DOHH2 (cell line): ENCODE data around the gene GREB1.

Experiments used
- H3F3A ChIP-seq: fragments of 200-600 bp; sonication (generic), shearing (Covaris generic); 2 replicates; pipeline ENCODE4 v1.6.0; 2016; ENCODE audit warnings: antibody characterized with exemption, mild to moderate bottlenecking; ENCODE audit not compliant: control insufficient read depth, insufficient read depth
- H3K27ac ChIP-seq: fragments of 200-600 bp; sonication (generic); 2 replicates; pipeline ENCODE4 v1.5.1; 2014; ENCODE audit warnings: low read depth, mild to moderate bottlenecking, low read length, moderate library complexity
- H3K27me3 ChIP-seq: fragments of 200-600 bp; sonication (generic); 2 replicates; pipeline ENCODE4 v1.6.1; 2014; ENCODE audit warnings: mild to moderate bottlenecking, low read length, mixed read lengths; ENCODE audit not compliant: control insufficient read depth
- H3K36me3 ChIP-seq: fragments of 200-600 bp; sonication (generic); 2 replicates; pipeline ENCODE4 v1.6.1; 2014; ENCODE audit warnings: mild to moderate bottlenecking, low read length, moderate library complexity, mixed read lengths; ENCODE audit not compliant: control insufficient read depth
- H3K4me1 ChIP-seq: fragments of 200-600 bp; sonication (generic); 2 replicates; pipeline ENCODE4 v1.6.1; 2014; ENCODE audit warnings: mild to moderate bottlenecking, low read length, mixed read lengths; ENCODE audit not compliant: control insufficient read depth
- H3K4me2 ChIP-seq: fragments of 200-600 bp; sonication (generic); 2 replicates; pipeline ENCODE4 v1.6.0; 2014; ENCODE audit warnings: mild to moderate bottlenecking, low read length, moderate library complexity
- H3K4me3 ChIP-seq: fragments of 200-600 bp; sonication (generic); 2 replicates; pipeline ENCODE4 v1.5.1; 2014; ENCODE audit warnings: mild to moderate bottlenecking, low read length, mixed read lengths
- H3K79me2 ChIP-seq: fragments of 200-600 bp; sonication (generic); 2 replicates; pipeline ENCODE4 v1.6.1; 2014; ENCODE audit warnings: mild to moderate bottlenecking, low read length, mixed read lengths; ENCODE audit not compliant: control insufficient read depth
- H3K9me2 ChIP-seq: fragments of 200-600 bp; sonication (generic); replicated peaks from 2 replicates; pipeline ENCODE4 v1.6.1; 2014; ENCODE audit warnings: mild to moderate bottlenecking, low read length, mixed read lengths; ENCODE audit not compliant: control insufficient read depth
- H3K9me3 ChIP-seq: fragments of 200-600 bp; sonication (generic); 2 replicates; pipeline ENCODE4 v1.6.1; 2014; ENCODE audit warnings: antibody characterized with exemption, low read length, mixed read lengths; ENCODE audit not compliant: control insufficient read depth, insufficient read depth
- H4K20me1 ChIP-seq: fragments of 200-600 bp; sonication (generic); 2 replicates; pipeline ENCODE4 v1.6.0; 2014; ENCODE audit warnings: low read depth, mild to moderate bottlenecking, antibody characterized with exemption, low read length, moderate library complexity; ENCODE audit not compliant: control insufficient read depth, insufficient read depth
- EZH2phosphoT487 ChIP-seq: fragments of 200-600 bp; sonication (generic); IDR thresholded peaks from 2 replicates; pipeline ENCODE4 v1.6.1; 2017; ENCODE audit warnings: borderline replicate concordance, mild to moderate bottlenecking, antibody characterized with exemption, low read length, moderate library complexity, mixed read lengths
- TF ChIP-seq, protein P1 (sequence below): fragments of 200-600 bp; sonication (generic); IDR thresholded peaks from one replicate; pipeline ENCODE4 v1.5.1; 2014; ENCODE audit warnings: antibody characterized with exemption, mild to moderate bottlenecking, low read depth, low read length; ENCODE audit not compliant: poor library complexity, severe bottlenecking

Gene GREB1

DNA sequence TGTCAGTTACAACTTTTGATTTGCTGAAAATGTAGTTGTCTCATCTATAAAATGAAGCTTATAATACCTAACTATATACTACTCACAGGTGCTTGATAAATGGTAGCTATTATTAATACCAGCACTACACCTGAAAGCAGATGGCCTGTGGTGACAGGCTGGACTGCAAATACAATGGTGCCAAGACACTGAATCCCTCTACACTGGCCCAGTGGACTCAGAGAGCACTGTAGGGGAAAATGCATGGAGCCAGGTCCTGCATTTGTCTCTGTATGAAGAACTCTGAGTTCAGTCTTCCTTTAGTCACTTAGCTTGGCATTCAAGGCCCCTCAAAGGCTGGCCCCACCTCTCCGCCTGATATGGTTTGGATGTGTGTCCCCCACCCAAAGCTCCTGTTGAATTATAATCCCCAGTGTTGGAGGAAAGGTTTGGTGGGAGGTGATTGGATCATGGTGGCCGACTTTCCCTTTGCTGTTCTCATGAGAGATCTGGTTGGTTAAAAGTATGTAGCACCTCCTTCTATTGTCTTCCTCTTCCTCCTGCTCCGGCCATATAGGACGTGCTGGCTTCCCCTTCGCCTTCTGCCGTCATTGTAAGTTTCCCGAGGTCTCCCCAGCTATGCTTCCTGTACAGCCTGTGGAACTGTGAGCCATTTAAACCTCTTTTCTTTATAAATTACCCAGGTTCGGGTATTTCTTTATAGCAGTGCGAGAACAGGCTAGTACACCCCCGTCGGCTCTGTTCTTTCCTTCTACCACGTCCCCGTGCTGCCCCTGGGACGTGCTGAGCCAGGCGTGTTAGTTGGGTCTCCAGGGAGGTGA, 147.3 kb downstream of the GREB1 start:
- no peak for TF ChIP-seq EZH2phosphoT487
- TF ChIP-seq, protein P1, sequence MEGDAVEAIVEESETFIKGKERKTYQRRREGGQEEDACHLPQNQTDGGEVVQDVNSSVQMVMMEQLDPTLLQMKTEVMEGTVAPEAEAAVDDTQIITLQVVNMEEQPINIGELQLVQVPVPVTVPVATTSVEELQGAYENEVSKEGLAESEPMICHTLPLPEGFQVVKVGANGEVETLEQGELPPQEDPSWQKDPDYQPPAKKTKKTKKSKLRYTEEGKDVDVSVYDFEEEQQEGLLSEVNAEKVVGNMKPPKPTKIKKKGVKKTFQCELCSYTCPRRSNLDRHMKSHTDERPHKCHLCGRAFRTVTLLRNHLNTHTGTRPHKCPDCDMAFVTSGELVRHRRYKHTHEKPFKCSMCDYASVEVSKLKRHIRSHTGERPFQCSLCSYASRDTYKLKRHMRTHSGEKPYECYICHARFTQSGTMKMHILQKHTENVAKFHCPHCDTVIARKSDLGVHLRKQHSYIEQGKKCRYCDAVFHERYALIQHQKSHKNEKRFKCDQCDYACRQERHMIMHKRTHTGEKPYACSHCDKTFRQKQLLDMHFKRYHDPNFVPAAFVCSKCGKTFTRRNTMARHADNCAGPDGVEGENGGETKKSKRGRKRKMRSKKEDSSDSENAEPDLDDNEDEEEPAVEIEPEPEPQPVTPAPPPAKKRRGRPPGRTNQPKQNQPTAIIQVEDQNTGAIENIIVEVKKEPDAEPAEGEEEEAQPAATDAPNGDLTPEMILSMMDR, result no peak

DNA sequence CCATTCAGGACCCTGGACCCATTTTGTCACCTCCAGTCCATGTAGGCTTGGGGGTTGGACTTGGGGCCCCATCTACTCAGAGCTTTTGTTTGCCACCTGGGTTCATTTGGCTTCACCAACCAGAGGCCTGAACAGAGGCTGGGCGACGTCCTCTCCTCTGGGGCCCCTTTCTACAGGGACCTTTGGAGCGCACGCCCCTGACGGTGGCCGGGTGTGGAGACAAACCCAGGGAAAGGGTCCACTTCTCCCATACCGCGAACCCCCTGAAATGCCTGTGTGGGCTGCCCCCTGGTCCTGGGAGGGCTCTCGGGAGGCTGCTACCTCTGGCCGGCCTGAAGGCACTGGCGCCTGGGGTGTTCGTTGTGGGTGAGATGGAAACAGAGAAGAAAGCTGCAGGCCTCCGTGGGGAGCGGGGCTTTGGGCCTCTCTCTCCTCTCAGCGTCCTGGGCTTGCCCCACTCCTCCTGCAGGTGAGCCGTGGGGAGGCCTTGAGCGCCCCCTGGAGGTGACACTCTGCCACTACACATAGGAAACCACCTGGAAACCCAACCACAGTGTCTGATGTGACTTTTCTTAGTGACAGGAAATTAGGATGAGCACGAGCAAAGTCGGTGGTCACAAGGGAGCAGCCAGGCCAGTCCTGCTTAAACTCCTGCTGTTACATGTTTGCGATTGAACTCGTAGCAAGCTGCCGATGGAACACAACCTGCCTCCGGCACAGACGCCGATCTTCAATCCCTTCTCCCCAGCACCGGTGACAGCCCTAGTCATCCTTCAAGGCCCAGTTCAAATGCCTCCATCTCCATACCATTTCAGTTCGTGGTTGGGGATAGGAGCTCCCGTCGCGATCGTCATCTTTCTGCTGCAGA, 148.1 kb downstream of the GREB1 start:
- no peak overlapping the region for H3K4me3 ChIP-seq

More for the DNA sequence above, 147.3 kb downstream of the GREB1 start:
- no peaks in the 10 kb centered on the region for H3K9me3 ChIP-seq
- no peak overlapping the region for H3K4me2 ChIP-seq
- no peaks in the 10 kb centered on the region for H3K79me2 ChIP-seq
- H3F3A ChIP-seq, result no peaks in the 10 kb centered on the region
- peaks cover 35% of the 10 kb centered on the region for H3K27me3 ChIP-seq
- no peaks in the 10 kb centered on the region for H3K36me3 ChIP-seq
- no peak overlapping the region for H3K27ac ChIP-seq
- H4K20me1 ChIP-seq, result 0 out of 2 replicates have a peak, but pooled peaks cover 4% of the 10 kb centered on the region
- H3K9me2 ChIP-seq, result no peaks in the 10 kb centered on the region
- H3K4me3 ChIP-seq, result no peak overlapping the region
- 0 out of 2 replicates have a peak, but pooled peaks cover 2% of the 10 kb centered on the region for H3K4me1 ChIP-seq

DNA sequence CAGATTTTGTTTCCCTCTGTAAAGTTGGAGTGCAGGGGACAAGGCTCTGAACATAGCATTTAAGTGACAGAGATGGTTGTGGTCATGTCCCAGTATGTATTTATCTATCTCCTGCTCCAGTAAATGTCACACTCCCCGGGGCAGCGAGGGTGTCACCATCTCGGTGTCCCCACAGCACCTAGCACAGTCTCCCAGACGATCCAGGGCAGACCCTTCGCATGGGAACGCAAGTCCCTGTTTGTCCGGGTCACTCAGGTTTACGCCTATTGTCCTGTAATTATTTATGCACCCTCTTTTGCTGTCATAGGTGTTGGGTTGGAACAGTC, 148.7 kb downstream of the GREB1 start:
- Histone ChIP-seq H3K4me1 (0 out of 2 replicates have a peak, but pooled peaks cover 2% of the 10 kb centered on the region), H3K9me3 (no peaks in the 10 kb centered on the region), H3K79me2 (no peaks in the 10 kb centered on the region), H3K27ac (no peak overlapping the region), H3K4me2 (no peak overlapping the region), H3K9me2 (no peaks in the 10 kb centered on the region), H3K27me3 (peaks cover 24% of the 10 kb centered on the region), H3K4me3 (no peak overlapping the region), H4K20me1 (0 out of 2 replicates have a peak, but pooled peaks cover 4% of the 10 kb centered on the region), H3F3A (no peaks in the 10 kb centered on the region), H3K36me3 (no peaks in the 10 kb centered on the region)
- TF ChIP-seq, protein P1, result no peak
- TF ChIP-seq EZH2phosphoT487, result no peak

More for the DNA sequence above, 148.1 kb downstream of the GREB1 start:
- no peak for TF ChIP-seq EZH2phosphoT487
- TF ChIP-seq, protein P1, result peak; percentile 97
- Histone ChIP-seq H4K20me1 (0 out of 2 replicates have a peak, but pooled peaks cover 4% of the 10 kb centered on the region), H3K9me2 (no peaks in the 10 kb centered on the region), H3K4me2 (no peak overlapping the region), H3F3A (no peaks in the 10 kb centered on the region), H3K79me2 (no peaks in the 10 kb centered on the region), H3K4me1 (0 out of 2 replicates have a peak, but pooled peaks cover 2% of the 10 kb centered on the region), H3K9me3 (no peaks in the 10 kb centered on the region), H3K36me3 (no peaks in the 10 kb centered on the region), H3K27me3 (peaks cover 30% of the 10 kb centered on the region), H3K27ac (no peak overlapping the region)
